Ishikawa (cell line): ENCODE data around the gene MYO3A.

Experiments
- CEBPB ChIP-seq: IDR thresholded peaks from 2 replicates; pipeline ENCODE4 v1.6.1; 2012
- CREB1 ChIP-seq: IDR thresholded peaks from 2 replicates; pipeline ENCODE4 v1.6.1; 2012; ENCODE audit warnings: low read depth
- EGR1 ChIP-seq: IDR thresholded peaks from 2 replicates; pipeline ENCODE4 v1.6.1; 2012
- EP300 ChIP-seq: IDR thresholded peaks from 2 replicates; pipeline ENCODE4 v1.6.1; 2012; ENCODE audit warnings: borderline replicate concordance
- FOXM1 ChIP-seq: IDR thresholded peaks from 2 replicates; pipeline ENCODE4 v1.6.1; 2012; ENCODE audit warnings: low read depth, borderline replicate concordance
- MAX ChIP-seq: IDR thresholded peaks from 2 replicates; pipeline ENCODE4 v1.6.1; 2012
- NFIC ChIP-seq: IDR thresholded peaks from 2 replicates; pipeline ENCODE4 v1.6.1; 2012
- RAD21 ChIP-seq: IDR thresholded peaks from 2 replicates; pipeline ENCODE4 v1.6.1; 2012; ENCODE audit warnings: low read depth
- TAF1 ChIP-seq: IDR thresholded peaks from 2 replicates; pipeline ENCODE4 v1.6.1; 2012; ENCODE audit warnings: low read depth, mild to moderate bottlenecking
- TCF12 ChIP-seq: IDR thresholded peaks from 2 replicates; pipeline ENCODE4 v1.6.1; 2012; ENCODE audit warnings: low read depth
- TEAD4 ChIP-seq: IDR thresholded peaks from 2 replicates; pipeline ENCODE4 v1.6.1; 2012
- YY1 ChIP-seq: IDR thresholded peaks from 2 replicates; pipeline ENCODE4 v1.6.1; 2012; ENCODE audit warnings: low read depth
- ZBTB7A ChIP-seq: IDR thresholded peaks from 2 replicates; pipeline ENCODE4 v1.6.1; 2012; ENCODE audit warnings: low read depth
- TF ChIP-seq, protein P1 (sequence below): IDR thresholded peaks from 2 replicates; pipeline ENCODE4 v1.6.1; 2012; ENCODE audit warnings: low read depth, mild to moderate bottlenecking
- TF ChIP-seq, protein P2 (sequence below): IDR thresholded peaks from 2 replicates; pipeline ENCODE4 v1.6.1; 2012

MYO3A gene

DNA sequence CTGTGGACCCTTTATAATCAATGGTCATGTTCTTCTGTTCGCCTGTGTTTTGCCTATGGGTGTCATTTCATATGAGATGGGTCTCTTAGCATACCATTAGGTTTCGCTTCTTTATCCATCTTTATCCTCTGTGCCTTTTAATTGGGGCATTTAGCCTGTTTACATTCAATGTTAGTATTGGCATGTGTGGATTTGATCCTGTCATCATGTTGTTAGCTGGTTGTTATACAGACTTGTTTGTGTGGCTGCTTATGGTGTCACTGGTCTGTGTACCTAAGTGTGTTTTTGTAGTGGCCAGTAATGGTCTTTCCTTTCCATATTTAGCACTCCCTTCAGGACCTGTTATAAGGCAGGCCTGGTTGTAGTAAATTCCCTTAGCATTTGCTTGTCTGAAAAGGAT, 90.3 kb downstream of the MYO3A start:
- TF ChIP-seq CEBPB: no peak
- TF ChIP-seq TCF12: no peak
- no peak for TF ChIP-seq FOXM1
- no peak for TF ChIP-seq TEAD4
- no peak for TF ChIP-seq RAD21
- TF ChIP-seq MAX: no peak
- TF ChIP-seq EGR1: no peak
- TF ChIP-seq, protein P1, sequence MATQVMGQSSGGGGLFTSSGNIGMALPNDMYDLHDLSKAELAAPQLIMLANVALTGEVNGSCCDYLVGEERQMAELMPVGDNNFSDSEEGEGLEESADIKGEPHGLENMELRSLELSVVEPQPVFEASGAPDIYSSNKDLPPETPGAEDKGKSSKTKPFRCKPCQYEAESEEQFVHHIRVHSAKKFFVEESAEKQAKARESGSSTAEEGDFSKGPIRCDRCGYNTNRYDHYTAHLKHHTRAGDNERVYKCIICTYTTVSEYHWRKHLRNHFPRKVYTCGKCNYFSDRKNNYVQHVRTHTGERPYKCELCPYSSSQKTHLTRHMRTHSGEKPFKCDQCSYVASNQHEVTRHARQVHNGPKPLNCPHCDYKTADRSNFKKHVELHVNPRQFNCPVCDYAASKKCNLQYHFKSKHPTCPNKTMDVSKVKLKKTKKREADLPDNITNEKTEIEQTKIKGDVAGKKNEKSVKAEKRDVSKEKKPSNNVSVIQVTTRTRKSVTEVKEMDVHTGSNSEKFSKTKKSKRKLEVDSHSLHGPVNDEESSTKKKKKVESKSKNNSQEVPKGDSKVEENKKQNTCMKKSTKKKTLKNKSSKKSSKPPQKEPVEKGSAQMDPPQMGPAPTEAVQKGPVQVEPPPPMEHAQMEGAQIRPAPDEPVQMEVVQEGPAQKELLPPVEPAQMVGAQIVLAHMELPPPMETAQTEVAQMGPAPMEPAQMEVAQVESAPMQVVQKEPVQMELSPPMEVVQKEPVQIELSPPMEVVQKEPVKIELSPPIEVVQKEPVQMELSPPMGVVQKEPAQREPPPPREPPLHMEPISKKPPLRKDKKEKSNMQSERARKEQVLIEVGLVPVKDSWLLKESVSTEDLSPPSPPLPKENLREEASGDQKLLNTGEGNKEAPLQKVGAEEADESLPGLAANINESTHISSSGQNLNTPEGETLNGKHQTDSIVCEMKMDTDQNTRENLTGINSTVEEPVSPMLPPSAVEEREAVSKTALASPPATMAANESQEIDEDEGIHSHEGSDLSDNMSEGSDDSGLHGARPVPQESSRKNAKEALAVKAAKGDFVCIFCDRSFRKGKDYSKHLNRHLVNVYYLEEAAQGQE: no peak
- no peak for TF ChIP-seq ZBTB7A
- TF ChIP-seq CREB1: no peak
- TF ChIP-seq, protein P2, sequence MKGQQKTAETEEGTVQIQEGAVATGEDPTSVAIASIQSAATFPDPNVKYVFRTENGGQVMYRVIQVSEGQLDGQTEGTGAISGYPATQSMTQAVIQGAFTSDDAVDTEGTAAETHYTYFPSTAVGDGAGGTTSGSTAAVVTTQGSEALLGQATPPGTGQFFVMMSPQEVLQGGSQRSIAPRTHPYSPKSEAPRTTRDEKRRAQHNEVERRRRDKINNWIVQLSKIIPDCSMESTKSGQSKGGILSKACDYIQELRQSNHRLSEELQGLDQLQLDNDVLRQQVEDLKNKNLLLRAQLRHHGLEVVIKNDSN: no peak

- TF ChIP-seq CREB1 (no peak), YY1 (no peak), FOXM1 (no peak), EP300 (no peak), ZBTB7A (no peak), TEAD4 (no peak), CEBPB (no peak), TCF12 (no peak), MAX (no peak), TAF1 (no peak), RAD21 (no peak), EGR1 (no peak)
Observed at GRCh38 chr10:26025523-26025922, 91.5 kb downstream of the MYO3A start.

- TF ChIP-seq EGR1: no peak
- TF ChIP-seq, protein P1: no peak
- no peak for TF ChIP-seq MAX
- TF ChIP-seq EP300: no peak
- TF ChIP-seq CEBPB: no peak
- no peak for TF ChIP-seq FOXM1
- no peak for TF ChIP-seq ZBTB7A
- TF ChIP-seq YY1: no peak
- TF ChIP-seq NFIC: no peak
- TF ChIP-seq RAD21: no peak
- TF ChIP-seq TEAD4: no peak
- TF ChIP-seq TAF1: no peak
- no peak for TF ChIP-seq TCF12
Observed at GRCh38 chr10:26029858-26030257, 95.8 kb downstream of the MYO3A start.

DNA sequence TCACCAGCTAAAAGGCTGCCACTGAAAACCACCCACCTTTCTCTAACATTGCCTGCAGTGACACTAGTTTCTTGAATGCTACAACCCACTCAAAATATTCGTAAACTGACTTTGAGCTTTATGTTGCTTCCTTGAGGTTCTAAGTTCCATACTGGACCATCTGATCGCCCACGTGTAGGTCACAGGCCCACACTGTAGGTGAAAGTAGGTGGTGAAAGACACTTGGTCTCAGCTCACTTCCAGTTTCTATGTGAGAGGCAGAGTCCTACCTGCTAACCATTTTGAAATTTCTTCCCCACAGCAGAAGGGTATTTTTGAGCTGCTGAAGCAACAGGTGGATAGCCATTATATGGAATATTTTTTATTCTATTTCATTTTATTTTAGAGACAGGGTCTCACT, 97.3 kb downstream of the MYO3A start:
- TF ChIP-seq YY1 (no peak), CEBPB (no peak), TAF1 (no peak), TEAD4 (no peak), NFIC (no peak), CREB1 (no peak), RAD21 (no peak), EGR1 (no peak), TCF12 (no peak), MAX (no peak)

- TF ChIP-seq EGR1 (no peak), TEAD4 (no peak), MAX (no peak), NFIC (no peak), RAD21 (no peak)
Observed at GRCh38 chr10:26043469-26043868, 109.4 kb downstream of the MYO3A start.

DNA sequence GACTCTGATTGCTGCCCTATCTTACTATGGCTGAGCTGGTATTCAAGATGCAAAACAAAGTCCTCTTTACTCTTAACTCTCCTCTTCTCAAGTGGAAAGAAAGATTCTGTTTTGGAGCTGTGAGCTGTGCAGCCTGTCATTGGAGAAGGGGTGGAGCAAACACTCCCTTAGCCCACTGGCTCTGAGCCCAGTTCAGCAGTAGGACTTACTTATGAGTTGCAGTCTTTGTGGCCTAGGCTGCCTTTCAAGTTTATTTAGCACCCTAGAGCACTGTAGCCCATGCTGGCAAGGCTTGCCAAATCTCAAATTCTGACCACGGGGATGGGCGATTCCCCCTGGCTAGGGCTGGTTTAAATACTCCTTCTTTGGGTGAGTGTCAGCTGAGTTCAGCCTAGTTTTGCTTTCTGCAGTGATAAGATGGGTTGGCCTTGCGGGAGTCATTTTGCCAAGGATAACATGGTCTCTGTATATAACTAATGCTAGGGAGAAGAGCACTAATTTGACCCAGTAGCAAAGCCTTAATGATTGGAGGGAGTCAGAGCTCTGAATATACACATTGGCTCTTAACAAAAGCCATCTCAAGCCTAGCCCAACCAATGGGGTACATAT, 110.2 kb downstream of the MYO3A start:
- TF ChIP-seq TEAD4: no peak
- no peak for TF ChIP-seq FOXM1
- TF ChIP-seq TAF1: no peak
- no peak for TF ChIP-seq CREB1
- no peak for TF ChIP-seq YY1
- TF ChIP-seq EGR1: no peak
- TF ChIP-seq, protein P2: no peak
- TF ChIP-seq, protein P1: no peak
- TF ChIP-seq ZBTB7A: no peak
- no peak for TF ChIP-seq CEBPB
- no peak for TF ChIP-seq MAX
- no peak for TF ChIP-seq RAD21
- no peak for TF ChIP-seq EP300
- TF ChIP-seq TCF12: no peak
- no peak for TF ChIP-seq NFIC
